HG03064 (cell line): ENCODE measurements around the gene DNAJB1.

Experiments
- ATAC-seq: cut with Tn5 transposase; IDR thresholded peaks from one replicate; pipeline ENCODE4 v1.9.1; 2021; ENCODE audit warnings: low read depth; ENCODE audit not compliant: unreplicated experiment

Gene DNAJB1

DNA sequence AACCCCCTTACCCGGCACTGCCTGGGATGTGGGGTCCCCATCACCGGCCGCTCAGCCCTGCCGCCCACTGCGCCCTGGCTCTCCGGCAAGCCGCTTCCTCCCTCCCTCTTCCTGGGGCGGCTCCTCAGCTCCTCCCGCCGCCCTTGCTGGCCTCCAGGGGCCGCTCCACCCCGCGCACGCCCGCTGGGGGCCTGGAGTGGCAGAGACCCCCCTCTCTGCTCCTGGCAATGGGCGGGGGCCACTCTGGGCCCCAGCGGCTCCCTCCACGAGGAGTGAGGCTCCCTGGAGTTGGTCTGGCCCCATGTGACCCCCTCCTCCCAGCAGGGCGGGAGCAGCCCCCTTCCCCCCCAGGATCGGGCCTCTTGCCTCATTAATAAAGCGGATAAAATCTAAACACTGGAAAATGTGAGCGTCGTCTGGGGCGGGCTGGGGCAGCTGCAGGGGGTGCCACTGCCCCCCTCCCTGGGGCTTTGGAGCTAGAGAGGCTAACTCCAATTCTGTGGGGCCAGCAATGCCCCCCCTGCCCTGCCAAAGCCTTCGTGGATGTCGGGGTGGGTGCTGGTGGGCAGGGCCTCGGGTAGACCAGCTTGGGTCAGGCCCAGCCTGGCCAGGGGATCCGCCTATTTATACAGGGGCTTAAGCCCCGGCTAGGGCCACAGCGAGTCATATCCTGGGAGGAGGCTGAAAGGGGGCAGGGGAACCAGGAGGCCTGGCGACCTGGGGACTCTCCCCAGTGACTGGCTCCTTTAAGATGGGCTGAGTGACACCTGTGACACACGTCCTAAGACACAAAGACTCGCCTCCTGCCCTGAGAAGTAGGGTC lies 42.7 kb downstream of the DNAJB1 start, which contains the start of gene PTGER1:
Gene PTGER1, minus strand, starts transcription at position 104 of the 823 bp plus-strand sequence. CDS start 1,034 bp downstream, outside the sequence.
- ATAC-seq, result no peak

DNA sequence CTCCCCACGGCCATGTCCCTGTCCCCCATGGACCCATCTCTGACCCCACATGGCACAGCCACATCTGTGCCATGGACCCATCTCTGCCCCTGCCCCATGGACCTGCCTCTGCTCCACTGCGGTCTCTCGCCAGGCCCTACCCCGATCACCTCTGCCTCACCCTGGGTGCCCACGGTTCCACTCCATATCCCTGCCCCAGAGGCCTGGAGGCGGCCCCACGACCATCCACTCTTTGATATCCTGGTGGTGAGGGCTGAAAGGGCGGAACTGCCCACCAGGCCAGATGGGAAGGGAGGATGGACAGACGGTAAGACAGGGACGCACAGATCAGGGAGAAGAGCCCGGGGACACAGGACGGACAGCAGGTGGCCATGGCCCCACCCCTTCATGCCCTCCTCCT lies 43.4 kb downstream of the DNAJB1 start:
- ATAC-seq, result no peak

DNA sequence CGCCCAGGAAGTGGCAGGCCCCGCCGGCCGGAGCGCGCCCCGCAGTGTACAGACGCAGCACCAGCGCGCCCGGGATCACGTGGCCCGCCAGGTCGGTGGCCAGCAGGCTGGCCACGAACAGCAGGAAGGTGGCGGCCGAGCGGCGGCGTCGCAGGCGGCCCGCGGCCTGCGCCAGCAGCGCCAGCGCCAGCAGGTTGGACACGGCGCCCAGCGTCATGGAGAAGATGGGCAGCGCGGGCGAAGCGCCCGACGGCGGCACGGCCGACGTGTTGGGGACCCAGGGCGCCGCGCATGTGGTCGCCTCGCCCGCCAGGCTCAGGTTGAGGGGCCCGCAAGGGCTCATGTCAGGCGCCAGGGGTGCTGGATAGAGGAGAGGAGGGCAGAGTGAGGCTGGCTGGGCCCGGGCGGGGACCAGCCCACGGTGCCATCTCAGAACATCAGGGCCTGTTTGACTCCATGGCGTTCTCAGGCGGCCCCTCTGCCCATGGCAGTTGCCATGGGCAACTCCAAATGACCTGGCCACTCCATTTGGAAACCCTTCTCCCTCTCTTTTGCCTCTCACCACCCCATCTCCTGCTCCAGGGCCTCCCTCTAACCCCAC lies 44.1 kb downstream of the DNAJB1 start:
- ATAC-seq, result no peak

DNA sequence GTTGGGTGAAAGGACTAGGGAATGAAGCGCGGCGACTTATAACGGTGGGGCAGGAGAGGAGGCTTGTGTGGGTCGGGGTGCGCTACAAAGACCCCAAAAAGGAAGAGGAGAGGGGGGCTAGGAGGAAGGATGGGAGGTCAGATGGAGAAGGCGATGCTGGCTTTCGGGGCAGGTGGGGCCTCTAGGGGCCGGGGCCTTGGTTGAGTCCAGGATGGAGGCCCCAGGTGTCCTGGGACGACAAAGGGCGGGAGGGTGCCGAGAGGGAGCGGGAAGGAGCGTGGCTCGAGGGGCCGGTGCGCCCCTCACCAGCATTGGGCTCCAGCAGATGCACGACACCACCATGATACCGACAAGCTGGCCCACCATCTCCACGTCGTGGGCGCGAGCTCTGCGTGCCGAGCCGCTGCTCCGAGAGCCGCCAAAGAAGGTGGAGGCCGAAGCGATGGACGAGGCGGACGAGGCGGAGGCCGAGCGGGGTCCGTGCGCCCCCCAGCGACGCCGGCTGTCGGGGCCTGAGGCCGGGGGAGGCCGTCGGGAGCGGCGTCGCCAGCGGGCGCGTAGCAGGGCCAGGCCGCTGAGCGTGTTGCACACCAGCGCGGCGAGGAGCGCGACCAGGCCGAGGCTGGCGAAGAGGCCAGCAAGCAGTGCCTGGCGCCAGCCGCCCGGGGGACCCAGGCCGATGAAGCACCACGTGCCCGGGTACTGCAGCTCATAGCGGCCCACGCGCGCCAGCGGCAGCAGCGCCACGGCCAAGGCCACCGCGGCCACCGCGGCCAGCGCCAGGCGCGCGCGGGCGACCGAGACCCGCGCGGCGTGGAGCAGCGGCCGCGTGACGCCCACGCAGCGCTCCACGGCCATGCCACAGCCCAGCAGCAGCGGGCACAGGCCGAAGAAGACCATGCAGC lies 44.9 kb downstream of the DNAJB1 start:
- no peak for ATAC-seq

DNA sequence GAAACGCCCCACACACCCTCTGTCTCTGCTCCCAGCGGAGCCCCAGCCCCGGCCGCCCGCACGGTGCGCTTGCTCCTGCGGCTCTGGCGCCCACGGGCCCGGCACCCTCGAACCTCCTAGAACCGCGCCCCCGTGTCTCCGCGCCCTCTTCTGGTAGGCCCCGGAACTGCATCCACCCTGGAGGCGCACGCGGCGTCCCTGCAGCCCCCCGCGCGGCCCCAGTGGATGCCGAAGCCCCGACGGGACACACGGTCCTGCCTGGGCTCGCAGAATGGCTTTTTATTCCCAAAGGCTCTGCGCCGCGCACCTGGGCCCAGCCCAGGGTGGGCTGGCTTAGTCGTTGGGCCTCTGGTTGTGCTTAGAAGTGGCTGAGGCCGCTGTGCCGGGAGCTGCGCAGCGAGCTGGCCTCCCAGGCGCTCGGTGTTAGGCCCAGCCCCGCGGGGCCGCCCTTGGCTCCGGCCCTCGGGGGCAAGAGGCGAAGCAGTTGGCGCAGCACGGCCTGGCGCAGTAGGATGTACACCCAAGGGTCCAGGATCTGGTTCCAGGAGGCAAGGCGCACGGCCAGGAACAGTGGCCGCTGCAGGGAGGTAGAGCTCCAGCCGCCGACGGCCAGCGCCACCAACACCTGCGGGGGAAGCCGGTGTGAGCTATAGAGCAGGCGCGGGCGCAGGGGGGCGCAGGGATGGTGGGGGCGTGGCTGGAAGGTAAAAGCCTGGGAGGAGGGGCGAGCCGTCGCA lies 45.8 kb downstream of the DNAJB1 start:
- ATAC-seq, result no peak

DNA sequence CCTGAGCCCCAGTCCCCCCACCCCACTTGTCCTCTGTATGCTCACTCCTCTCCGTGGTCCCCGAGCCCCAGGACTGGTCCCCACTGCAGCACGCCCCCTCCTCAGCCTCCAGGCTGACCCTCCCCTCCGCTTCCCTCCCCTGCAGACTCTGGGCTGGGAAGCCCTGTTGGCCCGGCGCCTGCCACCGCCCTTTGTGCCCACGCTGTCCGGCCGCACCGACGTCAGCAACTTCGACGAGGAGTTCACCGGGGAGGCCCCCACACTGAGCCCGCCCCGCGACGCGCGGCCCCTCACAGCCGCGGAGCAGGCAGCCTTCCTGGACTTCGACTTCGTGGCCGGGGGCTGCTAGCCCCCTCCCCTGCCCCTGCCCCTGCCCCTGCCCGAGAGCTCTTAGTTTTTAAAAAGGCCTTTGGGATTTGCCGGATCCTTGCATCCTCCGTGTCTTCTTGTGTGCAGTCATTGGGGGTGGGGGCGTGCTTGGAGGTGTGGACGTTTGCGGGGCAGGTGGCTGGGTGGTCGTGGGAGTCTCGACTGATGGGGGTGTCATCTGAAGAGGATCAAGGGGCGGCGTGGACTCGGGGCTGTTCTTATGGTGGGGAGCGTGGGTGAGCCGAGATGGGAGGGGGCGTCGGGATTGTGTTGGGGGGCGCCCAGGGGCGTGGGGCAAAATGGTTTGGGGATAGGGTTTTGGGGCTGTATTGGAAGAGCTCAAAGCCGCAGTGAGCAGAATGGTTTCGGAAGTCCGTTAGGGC lies 46.6 kb downstream of the DNAJB1 start:
- ATAC-seq, result no peak

DNA sequence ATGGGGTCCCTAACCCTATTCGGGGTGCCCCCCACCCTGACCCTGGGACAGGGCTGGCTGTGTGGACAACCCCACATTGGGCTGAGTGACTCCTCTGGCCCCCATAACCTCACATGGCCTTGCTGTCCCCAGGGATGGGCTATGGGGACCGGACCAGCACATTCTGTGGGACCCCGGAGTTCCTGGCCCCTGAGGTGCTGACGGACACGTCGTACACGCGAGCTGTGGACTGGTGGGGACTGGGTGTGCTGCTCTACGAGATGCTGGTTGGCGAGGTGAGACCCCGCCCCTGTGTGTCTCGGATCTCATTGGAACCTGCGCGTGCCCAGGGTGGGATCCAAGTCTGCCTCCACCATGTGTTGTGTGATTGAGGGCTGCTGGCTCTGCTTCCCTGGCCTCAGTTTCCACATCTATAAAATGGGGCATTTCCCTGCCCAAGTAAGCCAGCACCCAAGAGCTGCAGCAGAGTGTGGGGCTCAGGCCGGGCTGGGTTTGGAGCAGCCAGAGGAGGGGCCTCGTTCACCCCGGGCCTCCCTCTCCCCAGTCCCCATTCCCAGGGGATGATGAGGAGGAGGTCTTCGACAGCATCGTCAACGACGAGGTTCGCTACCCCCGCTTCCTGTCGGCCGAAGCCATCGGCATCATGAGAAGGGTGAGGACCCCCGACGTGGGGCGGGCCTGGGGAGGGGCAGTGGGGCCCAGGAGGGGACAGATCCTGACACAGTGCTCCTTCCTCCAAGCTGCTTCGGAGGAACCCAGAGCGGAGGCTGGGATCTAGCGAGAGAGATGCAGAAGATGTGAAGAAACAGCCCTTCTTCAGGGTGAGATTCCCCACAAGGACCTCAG lies 47.9 kb downstream of the DNAJB1 start:
- no peak for ATAC-seq

DNA sequence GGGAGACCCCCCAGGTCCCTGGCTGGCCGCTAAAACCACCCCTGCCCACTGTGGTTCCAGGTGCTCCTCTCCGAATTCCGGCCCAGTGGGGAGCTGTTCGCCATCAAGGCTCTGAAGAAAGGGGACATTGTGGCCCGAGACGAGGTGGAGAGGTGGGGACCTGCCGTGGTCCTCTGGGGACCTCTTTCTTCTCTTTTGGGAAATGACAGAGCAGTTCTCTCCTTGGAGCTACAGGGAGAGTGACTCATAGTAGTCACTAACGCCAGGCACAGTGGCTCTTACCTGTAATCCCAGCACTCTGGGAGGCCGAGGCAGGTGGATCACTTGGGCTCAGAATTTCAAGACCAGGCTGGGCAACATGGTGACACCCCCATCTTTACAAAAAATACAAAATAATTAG lies 50.4 kb downstream of the DNAJB1 start:
- no peak for ATAC-seq

DNA sequence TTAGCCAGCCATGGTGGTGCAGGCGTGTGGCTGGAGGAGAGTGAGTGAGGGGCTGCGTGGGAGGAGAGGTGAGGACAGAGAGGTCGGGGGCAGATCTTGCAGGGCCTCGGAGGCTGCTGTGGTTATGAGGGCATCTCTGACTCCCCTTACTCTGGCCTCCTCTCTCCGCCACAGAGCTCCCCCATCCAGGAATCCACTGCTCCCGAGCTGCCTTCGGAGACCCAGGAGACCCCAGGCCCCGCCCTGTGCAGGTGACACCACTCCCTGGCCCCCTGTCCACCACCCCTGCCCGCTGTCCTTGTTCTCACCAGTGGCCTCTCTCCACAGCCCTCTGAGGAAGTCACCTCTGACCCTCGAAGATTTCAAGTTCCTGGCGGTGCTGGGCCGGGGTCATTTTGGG lies 50.8 kb downstream of the DNAJB1 start:
- ATAC-seq, result no peak
